Muscle of leg (tissue), 11 donors: Measurements from ENCODE around the gene PPTC7. TPM values are rescaled to one million over a fixed set of nuclear protein-coding genes. Genes with fewer than 3 reads are reported as not detected.
"Not testable (repeated sequence)": the region's sequence is repeated elsewhere in the genome, so short reads cannot be mapped to it uniquely, and the experiment has no call there.

Source experiments
- DNase-seq: peaks from one replicate; pipeline ENCODE4 v3.0.0; 2013
- H3K27ac ChIP-seq: one replicate; pipeline ENCODE4 v1.5.1; 2013; ENCODE audit warnings: mild to moderate bottlenecking, low read length, control low read depth
- H3K27me3 ChIP-seq: one replicate; pipeline ENCODE4 v1.6.1; 2013; ENCODE audit warnings: low read length; ENCODE audit not compliant: control insufficient read depth, insufficient read depth
- H3K36me3 ChIP-seq: one replicate; pipeline ENCODE4 v1.6.1; 2013; ENCODE audit warnings: low read length; ENCODE audit not compliant: control insufficient read depth, insufficient read depth
- H3K4me1 ChIP-seq: one replicate; pipeline ENCODE4 v1.6.1; 2013; ENCODE audit warnings: low read length; ENCODE audit not compliant: control insufficient read depth, insufficient read depth
- H3K4me3 ChIP-seq: one replicate; pipeline ENCODE4 v1.5.1; 2013; ENCODE audit warnings: low read length, control low read depth
- H3K9me3 ChIP-seq: replicated peaks from 2 replicates; pipeline ENCODE4 v1.6.1; 2013; ENCODE audit warnings: low read depth, low read length; ENCODE audit not compliant: control insufficient read depth
- WGBS: methylation state at CpG from one replicate; pipeline ENCODE4 v1.1.5; 2013; ENCODE audit warnings: missing lambda C conversion rate; ENCODE audit not compliant: insufficient coverage; 5-methylcytosine and 5-hydroxymethylcytosine counted together
- polyA plus RNA-seq, 8 donors: library from polyadenylated mRNA; unstranded; fragments of 120-200 nt; gene quantifications; one replicate each; pipeline versions ENCODE4 v1.2.1 to v1.2.3, GENCODE V29; 2013; ENCODE audit warnings: inconsistent platforms in 1 of 8, low replicate concordance in 1 of 8; ENCODE audit not compliant: insufficient read length in 8 of 8, insufficient read depth in 1 of 8
- total RNA-seq: library from RNA; stranded (reverse); fragments of 120-200 nt; gene quantifications from one replicate; pipeline ENCODE4 v1.2.4, GENCODE V29; 2013

Gene PPTC7
- total and polyA plus RNA-seq, 9 donors: 3.8 to 12.1 (median 11.0) TPM

DNA sequence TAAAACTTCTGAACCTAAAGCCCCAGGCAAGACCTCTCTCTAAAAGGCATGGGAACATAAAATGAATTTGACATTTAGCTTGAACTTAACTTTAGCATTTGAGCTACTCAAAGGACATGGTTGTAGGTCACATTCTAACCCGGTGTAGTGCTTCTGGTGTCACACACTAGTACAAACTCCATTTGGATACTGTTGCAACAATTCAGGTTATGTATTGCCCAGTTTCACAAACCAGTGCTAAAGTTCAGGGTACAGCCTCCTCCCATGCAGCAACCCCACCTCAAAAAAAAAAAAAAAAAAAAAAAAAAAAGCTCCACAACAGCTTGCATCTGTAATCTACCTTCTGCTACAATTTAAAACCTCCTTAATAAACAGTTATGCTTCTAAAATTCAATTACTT, 7.8 kb downstream of the PPTC7 start:
- Histone ChIP-seq H3K4me3 (no peak overlapping the region), H3K36me3 (no peaks in the 10 kb centered on the region), H3K9me3 (peaks cover 7% of the 10 kb centered on the region), H3K27ac (no peak overlapping the region), H3K27me3 (no peaks in the 10 kb centered on the region), H3K4me1 (no peaks in the 10 kb centered on the region)
- WGBS: 0% methylated on average over 1 of the region's 1 CpG
- DNase-seq: no peak

DNA sequence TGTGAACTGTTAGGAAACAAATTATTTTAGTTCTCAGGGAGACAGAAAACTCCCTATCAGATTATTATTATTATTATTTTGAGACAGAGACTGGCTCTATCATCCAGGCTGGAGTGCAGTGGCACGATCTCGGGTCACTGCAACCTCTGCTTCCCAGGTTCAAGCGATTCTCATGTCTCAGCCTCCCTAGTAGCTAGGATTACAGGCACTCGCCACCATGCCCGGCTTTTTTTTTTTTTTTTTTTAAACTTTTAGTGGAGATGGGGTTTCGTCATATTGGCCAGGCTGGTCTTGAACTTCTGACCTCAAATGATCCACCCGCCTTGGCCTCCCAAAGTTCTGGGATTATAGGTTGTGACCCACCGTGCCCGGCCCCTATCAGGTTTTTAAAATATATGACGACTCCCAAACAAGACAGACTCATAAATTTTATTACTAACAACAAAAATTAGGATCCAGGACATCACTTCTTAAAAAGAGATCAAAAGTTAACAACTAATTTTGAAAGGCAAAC, 8.3 kb downstream of the PPTC7 start:
- not testable (repeated sequence) for H3K9me3 ChIP-seq, DNase-seq, H3K27me3 ChIP-seq, H3K36me3 ChIP-seq, H3K4me3 ChIP-seq, H3K27ac ChIP-seq, H3K4me1 ChIP-seq
- no CpG with 5 or more reads among the region's 10 CpGs for WGBS

DNA sequence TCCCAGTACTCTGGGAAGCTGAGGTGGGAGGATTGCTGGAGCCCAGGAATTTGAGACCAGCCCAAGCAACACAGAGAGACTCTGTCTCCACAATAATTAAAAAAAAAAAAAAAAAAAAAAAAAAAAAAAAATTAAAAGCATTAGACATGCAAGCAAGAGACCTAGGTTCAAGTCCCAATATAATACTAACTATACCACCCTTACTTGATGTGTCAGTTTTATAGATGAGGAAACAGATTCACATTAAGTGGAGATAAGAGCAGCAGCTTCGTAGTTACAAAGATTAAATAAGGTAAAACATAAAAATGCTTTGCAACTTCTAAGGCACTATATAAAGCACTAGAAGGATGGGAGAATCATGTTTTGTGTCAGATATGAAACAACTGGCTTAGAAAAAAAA, 9.1 kb downstream of the PPTC7 start:
- Histone ChIP-seq H3K36me3 (no peaks in the 10 kb centered on the region), H3K4me3 (no peak overlapping the region), H3K27me3 (no peaks in the 10 kb centered on the region), H3K4me1 (no peaks in the 10 kb centered on the region), H3K9me3 (peaks cover 11% of the 10 kb centered on the region), H3K27ac (no peak overlapping the region)
- WGBS: no CpG with 5 or more reads among the region's 1 CpG
- DNase-seq: no peak

DNA sequence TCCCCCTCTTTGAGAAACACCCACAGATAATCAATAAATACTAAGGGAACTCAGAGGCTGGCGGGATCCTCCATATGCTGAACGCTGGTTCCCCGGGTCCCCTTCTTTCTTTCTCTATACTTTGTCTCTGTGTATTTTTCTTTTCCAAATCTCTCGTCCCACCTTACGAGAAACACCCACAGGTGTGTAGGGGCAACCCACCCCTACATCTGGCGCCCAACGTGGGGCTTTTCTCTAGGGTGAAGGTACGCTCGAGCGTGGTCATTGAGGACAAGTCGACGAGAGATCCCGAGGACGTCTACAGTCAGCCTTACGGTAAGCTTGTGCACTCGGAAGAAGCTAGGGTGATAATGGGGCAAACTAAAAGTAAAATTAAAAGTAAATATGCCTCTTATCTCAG, 12.3 kb downstream of the PPTC7 start:
- H3K36me3 ChIP-seq, DNase-seq, H3K27me3 ChIP-seq, H3K4me1 ChIP-seq, H3K4me3 ChIP-seq, H3K27ac ChIP-seq: not testable (repeated sequence)
- no CpG with 5 or more reads among the region's 16 CpGs for WGBS
- H3K9me3 ChIP-seq: peaks cover 11% of the 10 kb centered on the region

DNA sequence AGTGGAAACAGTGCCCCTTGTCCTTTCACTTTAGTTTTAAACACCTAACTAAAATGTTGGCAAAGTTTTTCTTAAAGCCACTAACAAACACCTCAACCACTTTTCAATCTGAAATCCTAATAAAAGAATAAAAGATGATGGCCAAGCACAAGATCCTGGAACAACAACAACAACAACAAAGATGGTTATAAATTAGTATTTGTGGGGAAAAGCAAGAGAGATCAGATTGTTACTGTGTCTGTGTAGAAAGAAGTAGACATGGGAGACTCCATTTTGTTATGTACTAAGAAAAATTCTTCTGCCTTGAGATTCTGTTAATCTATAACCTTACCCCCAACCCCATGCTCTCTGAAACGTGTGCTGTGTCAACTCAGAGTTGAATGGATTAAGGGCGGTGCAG, 13.3 kb downstream of the PPTC7 start:
- not testable (repeated sequence) for H3K4me3 ChIP-seq, H3K27ac ChIP-seq, H3K36me3 ChIP-seq, H3K27me3 ChIP-seq, H3K4me1 ChIP-seq, DNase-seq
- WGBS: no CpG with 5 or more reads among the region's 2 CpGs
- peaks cover 11% of the 10 kb centered on the region for H3K9me3 ChIP-seq

DNA sequence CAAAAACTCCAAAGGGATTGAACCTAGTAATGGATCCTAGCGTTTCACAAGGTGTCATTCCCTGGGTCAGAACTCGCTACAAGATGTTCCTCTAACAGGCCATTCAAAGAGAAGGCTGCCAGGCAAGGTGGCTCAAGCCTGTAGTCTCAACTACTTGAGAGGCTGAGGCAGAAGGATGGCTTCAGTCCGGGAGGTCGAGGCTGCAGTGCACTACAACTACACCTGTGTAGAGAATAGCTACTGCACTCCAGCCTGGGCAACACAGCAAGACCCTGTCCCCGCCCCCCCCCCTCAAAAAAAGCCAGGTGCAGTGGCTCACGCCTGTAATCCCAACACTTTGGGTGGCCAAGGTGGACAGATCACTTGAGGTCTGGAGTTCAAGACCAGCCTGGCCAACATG, 14.4 kb downstream of the PPTC7 start:
- H3K4me1 ChIP-seq: no peaks in the 10 kb centered on the region

DNA sequence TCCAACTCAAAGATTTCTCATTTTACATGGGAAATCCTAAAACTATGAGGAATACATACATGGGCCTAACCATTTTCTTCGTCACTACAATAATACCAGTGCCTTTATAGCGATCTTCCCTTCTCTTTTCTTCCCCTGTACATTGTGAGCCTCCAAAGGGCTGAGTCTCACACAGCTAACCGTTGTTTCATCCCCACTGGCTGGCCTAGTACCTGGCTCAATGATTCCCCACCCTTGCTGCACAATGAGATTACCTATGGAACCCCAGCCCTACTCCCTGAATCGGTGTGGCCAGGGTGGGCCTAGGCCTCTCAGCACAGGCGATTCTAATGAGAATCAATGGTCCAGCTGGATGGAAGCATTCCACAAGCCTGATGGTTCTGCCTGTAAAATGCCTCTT, 16.1 kb downstream of the PPTC7 start:
- peaks cover 8% of the 10 kb centered on the region for H3K9me3 ChIP-seq
- H3K27ac ChIP-seq: no peak overlapping the region

More for the DNA sequence above, 14.4 kb downstream of the PPTC7 start:
- H3K9me3 ChIP-seq: peaks cover 11% of the 10 kb centered on the region
- no peak overlapping the region for H3K27ac ChIP-seq
- 100% methylated on average over 4 of the region's 6 CpGs for WGBS
- no peaks in the 10 kb centered on the region for H3K27me3 ChIP-seq
- no peak overlapping the region for H3K4me3 ChIP-seq
- no peaks in the 10 kb centered on the region for H3K36me3 ChIP-seq
- no peak for DNase-seq

DNA sequence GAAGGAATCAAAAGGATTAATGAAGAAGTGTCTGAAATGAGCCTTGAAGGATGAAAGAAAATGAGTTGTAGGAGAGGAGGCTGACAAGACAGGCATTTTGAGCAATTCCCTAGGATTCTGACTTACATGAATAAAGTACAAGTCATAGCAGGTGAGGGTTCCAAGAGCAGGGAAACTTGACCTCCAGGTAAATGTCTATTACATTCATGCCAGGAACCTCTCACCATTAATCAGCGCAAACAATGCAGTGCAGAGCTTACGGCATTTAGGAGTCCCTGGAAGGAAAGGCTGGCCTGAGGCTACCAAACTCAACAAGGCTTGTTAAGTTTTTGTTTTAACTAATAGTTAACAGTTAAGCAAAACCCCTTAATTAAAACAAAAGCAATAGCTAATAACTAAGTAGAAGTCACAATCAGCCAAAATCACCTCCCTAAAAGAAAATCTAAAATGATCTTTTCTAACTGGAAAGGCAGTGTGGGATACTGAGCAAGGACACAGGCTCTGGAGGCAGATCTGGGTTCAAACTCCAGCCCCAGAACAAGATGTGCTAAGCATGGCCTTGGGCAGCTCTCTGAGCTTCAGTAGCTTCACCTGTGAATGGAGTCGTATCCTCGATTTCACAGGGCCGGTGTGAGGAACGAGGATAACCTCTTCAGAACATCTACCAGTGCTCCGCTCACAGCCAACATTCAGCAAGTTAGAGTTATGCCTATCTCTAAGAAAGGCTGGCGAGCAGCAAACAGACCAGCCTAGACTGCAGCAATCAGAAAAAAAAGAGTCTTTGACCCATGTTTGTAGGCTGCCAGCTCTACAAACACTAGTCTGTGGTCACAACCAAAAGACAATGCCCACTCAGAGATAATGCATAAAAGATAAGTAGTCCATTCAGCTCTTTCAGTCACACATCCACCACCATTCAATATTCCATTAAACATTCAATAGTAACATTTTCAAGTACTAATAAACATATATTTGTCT, 16.9 kb downstream of the PPTC7 start:
- H3K27me3 ChIP-seq: no peaks in the 10 kb centered on the region
- no peak for DNase-seq
- peaks cover 4% of the 10 kb centered on the region for H3K9me3 ChIP-seq
- no peaks in the 10 kb centered on the region for H3K36me3 ChIP-seq
- no peaks in the 10 kb centered on the region for H3K4me1 ChIP-seq
- H3K4me3 ChIP-seq: no peak overlapping the region
- 100% methylated on average over 1 of the region's 8 CpGs for WGBS
- no peak overlapping the region for H3K27ac ChIP-seq

More for the DNA sequence above, 16.1 kb downstream of the PPTC7 start:
- Histone ChIP-seq H3K36me3 (no peaks in the 10 kb centered on the region), H3K27me3 (no peaks in the 10 kb centered on the region), H3K4me3 (no peak overlapping the region), H3K4me1 (no peaks in the 10 kb centered on the region)
- 92% methylated on average over 5 of the region's 5 CpGs for WGBS
- no peak for DNase-seq

DNA sequence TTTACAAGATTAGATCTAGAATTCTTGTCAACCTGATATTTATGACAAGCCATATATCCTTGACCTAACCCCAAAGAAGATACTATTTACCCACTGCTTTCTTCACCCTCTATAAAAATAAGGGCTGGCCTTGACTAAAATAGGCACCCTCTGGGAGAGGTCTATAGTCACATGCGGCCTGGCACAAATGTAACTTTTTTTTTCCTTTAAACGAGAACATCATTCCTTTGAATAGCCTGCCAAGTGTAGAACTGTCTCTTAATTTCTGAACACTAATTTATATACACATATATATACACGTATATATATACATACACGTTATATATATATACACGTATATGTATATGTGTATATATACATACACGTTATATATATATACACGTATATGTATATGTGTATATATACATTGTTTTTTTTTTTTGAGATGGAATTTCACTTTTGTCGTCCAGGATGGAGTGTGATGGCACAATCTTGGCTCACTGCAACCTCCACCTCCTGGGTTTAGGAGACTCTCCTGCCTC, 18.6 kb downstream of the PPTC7 start:
- Histone ChIP-seq H3K36me3 (no peaks in the 10 kb centered on the region), H3K4me1 (no peaks in the 10 kb centered on the region), H3K27me3 (no peaks in the 10 kb centered on the region), H3K4me3 (no peak overlapping the region), H3K9me3 (peaks cover under 1% of the 10 kb centered on the region), H3K27ac (no peak overlapping the region)
- DNase-seq: no peak
- WGBS: no CpG with 5 or more reads among the region's 8 CpGs

DNA sequence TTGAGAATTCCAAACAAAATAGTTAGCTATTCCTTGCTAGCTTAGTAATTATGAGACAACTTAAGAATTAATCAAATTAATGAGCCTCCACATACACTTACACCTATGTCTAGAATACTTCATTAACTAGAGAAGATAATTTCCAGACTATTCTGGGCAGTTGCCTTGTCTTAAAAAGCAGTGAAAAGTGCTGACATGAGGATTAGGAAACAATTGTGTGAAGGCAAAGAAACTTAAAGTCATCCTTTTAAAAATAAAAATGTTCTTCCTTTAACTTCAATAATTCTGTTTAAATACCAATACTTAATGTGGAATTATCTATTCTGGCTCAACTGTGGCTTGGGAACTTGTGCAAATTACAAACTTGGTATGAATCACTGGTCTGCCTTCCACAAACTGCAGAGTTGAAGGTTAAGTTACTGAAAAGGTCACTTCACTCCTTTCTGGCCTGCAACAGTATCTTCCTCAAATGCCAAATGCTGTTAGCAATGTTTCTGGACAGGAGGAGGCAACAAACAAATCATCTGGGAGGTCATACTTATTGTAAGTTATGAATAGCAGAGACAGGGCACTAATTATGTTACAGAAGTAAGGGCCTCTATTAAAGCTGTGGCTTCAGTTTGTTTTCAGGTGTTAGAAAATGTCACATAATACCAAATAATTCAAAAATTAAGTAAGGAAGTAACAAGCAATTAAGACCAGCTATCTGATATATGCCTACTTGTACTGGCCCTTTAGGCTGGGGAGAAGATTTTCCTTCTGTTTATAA, 19.2 kb downstream of the PPTC7 start:
- no peaks in the 10 kb centered on the region for H3K36me3 ChIP-seq
- H3K27me3 ChIP-seq: no peaks in the 10 kb centered on the region
- peak; percentile 22 for DNase-seq
- H3K4me1 ChIP-seq: no peaks in the 10 kb centered on the region
- H3K4me3 ChIP-seq: no peak overlapping the region
- no peak overlapping the region for H3K27ac ChIP-seq
- no peaks in the 10 kb centered on the region for H3K9me3 ChIP-seq
